ENCODE measurements around the gene LGALS9. TPM values are rescaled to one million over a fixed set of nuclear protein-coding genes. Genes with fewer than 3 reads are reported as not detected.
A peak's percentile ranks its signal among the peaks of the same experiment; 100 is the strongest.

The LGALS9 gene
- total RNA-seq, 2 donors from 2014 or later = 44.8 to 46.3 TPM

GRCh38 chr17:27597188-27597580, 33.8 kb upstream of the LGALS9 start:
- no peak for DNase-seq
- H3K27ac Mint-ChIP-seq = no peak overlapping the region
- H3K9me3 Mint-ChIP-seq = no peaks in the 10 kb centered on the region
- no peak overlapping the region for H3K4me3 Mint-ChIP-seq
- H3K27me3 Mint-ChIP-seq (ENCODE audit: low read depth) = no peaks in the 10 kb centered on the region
- H3K36me3 Mint-ChIP-seq (ENCODE audit: insufficient read depth in 2 of 2) = peaks cover 9 to 23% of the 10 kb centered on the region in 2 donors
- peaks cover 49% of the 10 kb centered on the region for H3K4me1 Mint-ChIP-seq (ENCODE audit: low read depth)
- no peak for ATAC-seq (replicated peaks in 1 of 2)

- peaks cover 54% of the 10 kb centered on the region for H3K4me1 Mint-ChIP-seq (ENCODE audit: low read depth)
- ATAC-seq (replicated peaks in 1 of 2) = no peak
- peaks cover 7 to 22% of the 10 kb centered on the region in 2 donors for H3K36me3 Mint-ChIP-seq (ENCODE audit: insufficient read depth in 2 of 2)
- H3K27me3 Mint-ChIP-seq (ENCODE audit: low read depth) = no peaks in the 10 kb centered on the region
- H3K4me3 Mint-ChIP-seq = no peak overlapping the region
- no peak for DNase-seq
- H3K9me3 Mint-ChIP-seq = no peaks in the 10 kb centered on the region
- no peak overlapping the region for H3K27ac Mint-ChIP-seq
Observed at GRCh38 chr17:27597783-27598320, 33.1 kb upstream of the LGALS9 start.

DNA sequence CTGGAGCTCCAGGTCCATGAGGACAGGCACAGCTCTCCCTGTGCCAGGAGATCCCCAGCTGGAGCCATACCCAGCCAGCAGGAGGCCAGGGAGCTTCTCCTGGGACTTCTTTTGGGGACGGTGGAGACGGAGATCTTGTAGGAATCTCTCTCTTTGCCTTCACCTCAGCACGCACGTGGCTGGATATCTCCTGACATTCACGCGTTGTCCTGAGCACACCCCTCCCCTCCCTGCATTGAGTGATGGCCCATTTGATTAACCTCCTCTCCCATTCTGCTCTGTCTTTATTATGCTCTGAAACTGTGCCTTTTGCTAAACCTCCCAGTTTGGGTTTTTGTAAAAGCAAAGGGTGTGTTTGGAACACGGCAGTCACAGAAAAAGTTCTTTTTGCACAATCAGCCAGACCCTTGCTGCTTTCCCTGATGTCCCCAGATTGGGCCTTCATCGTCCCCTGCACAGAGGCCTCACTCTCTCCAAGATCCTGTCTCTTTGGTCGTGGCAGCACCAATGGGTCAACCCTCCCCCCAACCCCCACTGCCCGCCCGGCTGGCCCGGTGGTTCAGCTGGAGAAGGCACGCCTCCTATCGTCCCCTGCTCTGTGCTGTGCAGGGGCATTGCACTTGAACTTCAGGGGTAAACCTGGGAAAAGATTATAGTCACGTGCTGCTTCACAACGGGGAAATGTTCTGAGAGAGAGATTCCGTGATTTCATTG, 32.5 kb upstream of the LGALS9 start:
- Mint-ChIP-seq H3K36me3 (ENCODE audit: insufficient read depth in 2 of 2) (peaks cover 7 to 22% of the 10 kb centered on the region in 2 donors), H3K9me3 (no peaks in the 10 kb centered on the region), H3K27ac (no peak overlapping the region), H3K4me3 (no peak overlapping the region), H3K4me1 (ENCODE audit: low read depth) (peaks cover 53% of the 10 kb centered on the region), H3K27me3 (ENCODE audit: low read depth) (no peaks in the 10 kb centered on the region)
- ATAC-seq (replicated peaks in 1 of 2) = no peak
- DNase-seq = no peak

DNA sequence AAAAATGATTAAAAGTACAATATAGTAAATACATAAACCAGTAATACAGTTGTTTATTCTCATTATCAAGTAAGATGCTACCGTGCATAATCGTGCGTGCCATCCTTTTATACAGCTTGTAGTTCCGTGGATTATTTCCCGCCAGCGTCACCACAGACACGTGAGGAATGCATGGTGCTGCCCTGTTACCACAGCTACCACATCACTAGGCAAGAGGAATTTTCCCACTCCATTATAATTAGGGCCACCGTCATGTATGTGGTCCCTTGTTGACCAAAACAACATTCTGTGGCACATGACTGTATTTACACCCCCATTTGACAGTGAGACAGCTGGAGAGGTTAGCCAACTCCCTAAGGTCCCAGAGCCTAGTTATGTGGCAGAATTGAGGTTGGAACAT, 30.5 kb upstream of the LGALS9 start:
- H3K4me1 Mint-ChIP-seq (ENCODE audit: low read depth) = peaks cover 36% of the 10 kb centered on the region
- H3K27ac Mint-ChIP-seq = no peak overlapping the region
- H3K4me3 Mint-ChIP-seq = no peak overlapping the region
- DNase-seq (no peak), ATAC-seq (replicated peaks in 1 of 2) (no peak)
- H3K27me3 Mint-ChIP-seq (ENCODE audit: low read depth) = no peaks in the 10 kb centered on the region
- no peaks in the 10 kb centered on the region for H3K9me3 Mint-ChIP-seq
- peaks cover 7 to 19% of the 10 kb centered on the region in 2 donors for H3K36me3 Mint-ChIP-seq (ENCODE audit: insufficient read depth in 2 of 2)

- peaks cover 33% of the 10 kb centered on the region for H3K4me1 Mint-ChIP-seq (ENCODE audit: low read depth)
- H3K9me3 Mint-ChIP-seq = no peaks in the 10 kb centered on the region
- H3K27me3 Mint-ChIP-seq (ENCODE audit: low read depth) = no peaks in the 10 kb centered on the region
- H3K4me3 Mint-ChIP-seq = no peak overlapping the region
- DNase-seq (peak; percentile 80 to 84), ATAC-seq (replicated peaks in 1 of 2) (peak; percentile 24 to 38)
- peaks cover 7 to 21% of the 10 kb centered on the region in 2 donors for H3K36me3 Mint-ChIP-seq (ENCODE audit: insufficient read depth in 2 of 2)
- no peak overlapping the region for H3K27ac Mint-ChIP-seq
Observed at GRCh38 chr17:27601069-27601974, 29.7 kb upstream of the LGALS9 start.

DNA sequence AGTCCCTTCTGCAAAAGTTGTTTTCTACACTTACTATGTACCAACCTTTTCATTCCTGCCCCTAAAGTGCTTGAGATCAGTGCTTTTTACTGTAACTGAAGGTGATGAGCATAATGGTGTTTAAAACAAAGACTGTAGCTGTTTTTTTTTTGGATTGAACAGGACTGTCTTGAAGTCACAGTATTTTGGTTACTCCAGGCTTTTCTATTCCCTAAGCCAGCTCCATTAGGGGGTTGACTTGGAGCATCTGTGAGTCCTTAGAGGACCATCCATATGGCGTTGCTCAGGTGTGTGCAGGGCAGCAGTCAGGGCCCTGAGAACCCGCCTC, 29.0 kb upstream of the LGALS9 start:
- Mint-ChIP-seq H3K36me3 (ENCODE audit: insufficient read depth in 2 of 2) (peaks cover 7 to 18% of the 10 kb centered on the region in 2 donors), H3K9me3 (no peaks in the 10 kb centered on the region), H3K4me3 (no peak overlapping the region)

DNA sequence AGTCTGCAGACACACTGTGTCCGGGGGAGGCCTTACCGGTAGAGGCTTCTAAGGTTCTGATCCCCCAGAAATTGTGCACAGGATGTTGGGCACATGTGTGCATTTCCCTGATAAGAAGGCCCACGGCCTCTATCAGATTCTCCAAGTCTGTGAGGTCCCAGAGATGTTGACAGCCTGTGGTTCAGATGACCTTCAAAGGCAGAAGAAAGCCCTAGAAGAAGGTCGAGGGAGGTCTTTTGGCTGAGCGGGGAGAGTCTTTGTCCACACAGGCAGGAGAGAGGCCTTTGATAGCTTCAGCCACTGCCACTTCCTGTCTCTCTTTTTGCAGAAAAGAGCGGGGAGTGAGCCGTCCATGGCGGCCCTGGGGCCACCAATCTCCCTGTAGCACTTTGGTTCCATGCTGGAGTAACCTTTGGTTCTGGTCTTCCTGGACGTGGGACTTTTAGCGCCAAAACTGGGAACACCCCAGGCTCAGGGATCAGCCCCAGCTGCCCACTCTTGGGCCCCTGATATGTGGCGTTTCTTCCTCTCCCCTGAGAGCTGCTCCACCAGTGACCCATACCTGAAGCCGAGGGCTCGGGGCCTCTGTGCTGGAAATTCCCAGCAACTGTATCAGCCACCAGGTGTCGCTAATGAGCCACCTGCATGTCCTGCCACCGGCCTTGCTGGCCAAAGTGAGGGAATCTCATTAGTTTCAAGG, 28.1 kb upstream of the LGALS9 start:
- DNase-seq (peak; percentile 66 to 73), ATAC-seq (replicated peaks in 1 of 2) (peak; percentile 36 to 37)
- Mint-ChIP-seq H3K4me1 (ENCODE audit: low read depth) (peaks cover 33% of the 10 kb centered on the region), H3K27me3 (ENCODE audit: low read depth) (no peaks in the 10 kb centered on the region), H3K4me3 (no peak overlapping the region), H3K27ac (no peak overlapping the region), H3K36me3 (ENCODE audit: insufficient read depth in 2 of 2) (peaks cover 7 to 18% of the 10 kb centered on the region in 2 donors), H3K9me3 (no peaks in the 10 kb centered on the region)

More for the DNA sequence above, 29.0 kb upstream of the LGALS9 start:
- Mint-ChIP-seq H3K27ac (no peak overlapping the region), H3K27me3 (ENCODE audit: low read depth) (no peaks in the 10 kb centered on the region), H3K4me1 (ENCODE audit: low read depth) (peaks cover 33% of the 10 kb centered on the region)
- no peak for DNase-seq
- ATAC-seq (replicated peaks in 1 of 2) = no peak

DNA sequence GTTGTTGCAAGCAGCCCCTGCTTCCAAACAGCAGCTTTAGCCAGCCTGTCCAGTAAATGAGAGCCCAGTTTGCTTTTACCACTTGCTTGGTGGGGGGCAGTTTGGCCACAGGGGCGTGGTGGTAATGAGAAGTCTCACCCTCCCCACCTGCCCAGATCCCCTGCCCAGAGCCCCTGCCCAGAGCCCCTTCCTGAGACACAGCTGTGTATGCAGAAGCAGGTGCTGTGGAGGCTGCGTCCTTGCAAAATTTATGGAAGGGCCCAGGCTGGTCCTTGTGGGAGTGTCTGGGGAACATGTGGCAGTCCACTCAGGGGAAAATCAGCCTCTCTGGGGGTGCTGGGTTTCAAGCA, 27.6 kb upstream of the LGALS9 start:
- no peak overlapping the region for H3K4me3 Mint-ChIP-seq
- H3K27me3 Mint-ChIP-seq (ENCODE audit: low read depth) = no peaks in the 10 kb centered on the region
- DNase-seq = no peak
- no peaks in the 10 kb centered on the region for H3K9me3 Mint-ChIP-seq
- ATAC-seq (replicated peaks in 1 of 2) = no peak
- H3K4me1 Mint-ChIP-seq (ENCODE audit: low read depth) = peaks cover 36% of the 10 kb centered on the region
- peaks cover 7 to 18% of the 10 kb centered on the region in 2 donors for H3K36me3 Mint-ChIP-seq (ENCODE audit: insufficient read depth in 2 of 2)
- no peak overlapping the region for H3K27ac Mint-ChIP-seq

DNA sequence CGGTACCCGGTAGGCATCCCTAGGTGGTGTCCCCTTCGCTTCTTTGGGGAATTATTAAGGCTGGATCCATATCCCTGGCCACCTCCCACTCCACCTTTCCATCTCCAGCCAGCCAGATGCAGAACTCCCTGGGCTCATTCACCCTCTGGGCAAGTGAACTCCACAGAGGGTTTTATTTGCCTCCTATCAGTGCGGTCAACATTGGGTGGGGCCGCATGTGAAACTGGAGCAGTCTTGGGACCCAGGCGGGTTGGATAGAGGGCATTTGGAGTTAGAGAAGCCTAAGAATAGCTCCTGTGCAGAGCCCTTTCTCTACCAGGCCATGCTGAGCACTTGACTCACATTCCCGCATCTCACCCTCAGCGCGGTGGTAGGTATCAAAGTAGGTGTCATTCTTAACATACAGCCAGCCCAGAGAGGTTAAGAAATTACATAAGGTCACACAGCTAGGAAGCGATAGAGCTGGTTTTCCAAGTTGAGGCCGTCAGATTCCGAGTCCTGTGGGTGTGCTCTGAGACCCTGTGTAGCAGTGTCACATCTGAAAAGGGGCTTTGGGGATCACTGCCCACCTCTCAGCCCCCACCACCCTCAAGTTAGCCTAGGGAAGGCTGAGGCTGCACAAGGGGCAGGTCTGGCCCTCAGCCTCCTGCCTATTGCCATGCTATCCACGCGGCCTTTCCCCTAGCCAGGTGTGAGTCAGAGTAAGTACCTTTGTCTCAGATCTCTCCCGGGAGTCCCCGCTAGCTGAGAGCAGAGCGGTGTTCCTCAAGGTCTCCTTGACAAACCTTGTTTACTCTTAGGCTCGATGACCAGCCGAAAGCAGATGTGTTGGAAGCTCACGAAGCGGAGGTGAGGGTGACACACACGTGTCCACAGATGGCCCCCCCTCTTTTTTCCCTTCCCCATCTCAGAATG, 26.9 kb upstream of the LGALS9 start:
- no peak overlapping the region for H3K4me3 Mint-ChIP-seq
- no peaks in the 10 kb centered on the region for H3K27me3 Mint-ChIP-seq (ENCODE audit: low read depth)
- H3K9me3 Mint-ChIP-seq = no peaks in the 10 kb centered on the region
- ATAC-seq (replicated peaks in 1 of 2) (no peak), DNase-seq (no peak)
- H3K4me1 Mint-ChIP-seq (ENCODE audit: low read depth) = peaks cover 39% of the 10 kb centered on the region
- H3K36me3 Mint-ChIP-seq (ENCODE audit: insufficient read depth in 2 of 2) = peaks cover 9 to 23% of the 10 kb centered on the region in 2 donors
- H3K27ac Mint-ChIP-seq = no peak overlapping the region

DNA sequence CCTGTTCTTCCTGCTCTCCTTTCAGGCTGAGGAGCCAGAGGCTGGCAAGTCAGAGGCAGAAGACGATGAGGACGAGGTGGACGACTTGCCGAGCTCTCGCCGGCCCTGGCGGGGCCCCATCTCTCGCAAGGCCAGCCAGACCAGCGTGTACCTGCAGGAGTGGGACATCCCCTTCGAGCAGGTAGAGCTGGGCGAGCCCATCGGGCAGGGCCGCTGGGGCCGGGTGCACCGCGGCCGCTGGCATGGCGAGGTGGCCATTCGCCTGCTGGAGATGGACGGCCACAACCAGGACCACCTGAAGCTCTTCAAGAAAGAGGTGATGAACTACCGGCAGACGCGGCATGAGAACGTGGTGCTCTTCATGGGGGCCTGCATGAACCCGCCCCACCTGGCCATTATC, 25.6 kb upstream of the LGALS9 start:
- no peak overlapping the region for H3K4me3 Mint-ChIP-seq
- ATAC-seq (replicated peaks in 1 of 2) (no peak), DNase-seq (no peak)
- H3K9me3 Mint-ChIP-seq = no peaks in the 10 kb centered on the region
- H3K27me3 Mint-ChIP-seq (ENCODE audit: low read depth) = no peaks in the 10 kb centered on the region
- peaks cover 8 to 27% of the 10 kb centered on the region in 2 donors for H3K36me3 Mint-ChIP-seq (ENCODE audit: insufficient read depth in 2 of 2)
- H3K4me1 Mint-ChIP-seq (ENCODE audit: low read depth) = peaks cover 32% of the 10 kb centered on the region
- H3K27ac Mint-ChIP-seq = no peak overlapping the region

DNA sequence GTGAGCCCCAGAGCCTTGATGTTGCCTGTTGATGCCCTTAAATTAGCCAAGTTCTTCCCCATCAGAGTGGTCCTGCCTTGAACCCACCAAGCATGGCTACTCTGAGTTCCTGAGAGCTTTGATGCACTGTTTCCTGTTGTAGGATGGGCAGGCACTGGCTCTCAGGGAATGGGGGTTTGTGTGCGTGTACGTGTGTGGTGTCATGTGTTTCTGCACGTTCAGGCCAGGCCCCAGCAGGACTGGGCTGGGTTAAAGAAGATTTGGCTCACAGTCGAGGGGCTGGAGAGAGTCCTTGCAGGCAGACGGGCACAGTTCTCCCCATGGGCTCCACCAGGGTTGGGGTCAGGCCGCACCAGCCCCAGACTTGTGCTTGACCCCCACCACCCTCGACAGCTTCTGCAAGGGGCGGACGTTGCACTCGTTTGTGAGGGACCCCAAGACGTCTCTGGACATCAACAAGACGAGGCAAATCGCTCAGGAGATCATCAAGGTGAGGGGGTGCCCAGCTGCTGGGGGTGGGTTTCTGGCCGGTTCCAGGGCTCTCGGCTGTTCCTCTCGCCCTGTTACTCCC, 23.4 kb upstream of the LGALS9 start:
- no peak for DNase-seq
- Mint-ChIP-seq H3K4me3 (no peak overlapping the region), H3K36me3 (ENCODE audit: insufficient read depth in 2 of 2) (peaks cover 3 to 22% of the 10 kb centered on the region in 2 donors), H3K27ac (no peak overlapping the region), H3K4me1 (ENCODE audit: low read depth) (peaks cover 28% of the 10 kb centered on the region), H3K9me3 (no peaks in the 10 kb centered on the region), H3K27me3 (ENCODE audit: low read depth) (no peaks in the 10 kb centered on the region)
- ATAC-seq (replicated peaks in 1 of 2) = no peak
